Colonic mucosa (tissue), 4 donors: ENCODE data around the gene AURKAIP1. TPM values are rescaled to one million over a fixed set of nuclear protein-coding genes. Genes with fewer than 3 reads are reported as not detected.

Source experiments
- DNase-seq: peaks from one replicate; pipeline ENCODE4 v3.0.0-alpha.2; 2020
- H3K27ac ChIP-seq: fragments of 200-600 bp; one replicate; pipeline ENCODE4 v1.8.0; 2021
- H3K27me3 ChIP-seq: fragments of 200-600 bp; one replicate; pipeline ENCODE4 v1.8.0; 2021
- H3K36me3 ChIP-seq: fragments of 200-600 bp; one replicate; pipeline ENCODE4 v1.8.0; 2021
- H3K4me1 ChIP-seq: fragments of 200-600 bp; one replicate; pipeline ENCODE4 v1.8.0; 2021; ENCODE audit warnings: mild to moderate bottlenecking
- H3K4me3 ChIP-seq: fragments of 200-600 bp; one replicate; pipeline ENCODE4 v1.8.0; 2021
- H3K9ac ChIP-seq, 2 donors: one replicate each; pipeline ENCODE4 v1.7.0; 2013; ENCODE audit warnings: control low read depth in 2 of 2, low read depth in 2 of 2, low read length in 2 of 2
- H3K9me3 ChIP-seq: fragments of 200-600 bp; one replicate; pipeline ENCODE4 v1.8.0; 2021
- CTCF ChIP-seq: fragments of 200-600 bp; IDR thresholded peaks from one replicate; pipeline ENCODE4 v1.8.0; 2022; ENCODE audit warnings: antibody characterized with exemption, mild to moderate bottlenecking
- intact Hi-C: fragments of 100-400 bp; cut with DNase I; formaldehyde crosslinking; loops from one replicate; pipeline ENCODE4 v1.14.1; 2022
- total RNA-seq, 2 donors: library from RNA; stranded (reverse); fragmentation: NEBNext Ultra II Directional in 1 of 2; extraction: Animal tissue kit (Norgen Biotek cat#: 25700) in 1 of 2; gene quantifications; one replicate each; pipeline ENCODE4 v1.2.1, GENCODE V29; 2021
- donor health status: healthy.
- donor health status: DM: no; HTN: no; CAD: no.
- donor health status: DM: no; HTN: no; CAD: no.

Gene AURKAIP1
- total RNA-seq, 2 donors from 2014 or later: 179 to 332 TPM

GRCh38 chr1:1356796-1357401 lies 18.1 kb downstream of the AURKAIP1 start:
- Histone ChIP-seq H3K9me3 (no peaks in the 10 kb centered on the region), H3K4me3 (peak overlapping the region; percentile 31), H3K27me3 (peaks cover 30% of the 10 kb centered on the region), H3K36me3 (no peaks in the 10 kb centered on the region), H3K27ac (peak overlapping the region; percentile 75), H3K4me1 (no peaks in the 10 kb centered on the region), H3K9ac (peak overlapping the region; percentile 61 to 69)
- DNase-seq: no peak
- TF ChIP-seq CTCF: no peak
- intact Hi-C loops: no loop called here

GRCh38 chr1:1356166-1356795 lies 18.7 kb downstream of the AURKAIP1 start:
- H3K9me3 ChIP-seq: no peaks in the 10 kb centered on the region
- H3K9ac ChIP-seq: peak overlapping the region; percentile 60 to 61
- no peak for TF ChIP-seq CTCF
- no peak for DNase-seq
- intact Hi-C loops: no loop called here
- no peaks in the 10 kb centered on the region for H3K4me1 ChIP-seq
- peaks cover 30% of the 10 kb centered on the region for H3K27me3 ChIP-seq
- peak overlapping the region; percentile 75 for H3K27ac ChIP-seq
- H3K36me3 ChIP-seq: no peaks in the 10 kb centered on the region
- H3K4me3 ChIP-seq: peak overlapping the region; percentile 31

GRCh38 chr1:1355416-1355815 lies 19.6 kb downstream of the AURKAIP1 start:
- no peak for DNase-seq
- H3K9me3 ChIP-seq: no peaks in the 10 kb centered on the region
- H3K4me1 ChIP-seq: no peaks in the 10 kb centered on the region
- H3K4me3 ChIP-seq: peak overlapping the region; percentile 8
- intact Hi-C loops: no loop called here
- no peak overlapping the region for H3K27ac ChIP-seq
- H3K36me3 ChIP-seq: no peaks in the 10 kb centered on the region
- no peak for TF ChIP-seq CTCF
- H3K9ac ChIP-seq: no peak overlapping the region
- H3K27me3 ChIP-seq: peaks cover 30% of the 10 kb centered on the region

- Histone ChIP-seq H3K9me3 (no peaks in the 10 kb centered on the region), H3K36me3 (no peaks in the 10 kb centered on the region), H3K4me1 (no peaks in the 10 kb centered on the region), H3K4me3 (no peak overlapping the region), H3K9ac (no peak overlapping the region), H3K27me3 (peaks cover 29% of the 10 kb centered on the region), H3K27ac (no peak overlapping the region)
- intact Hi-C loops: no loop called here
- DNase-seq: no peak
- no peak for TF ChIP-seq CTCF
These were observed 20.4 kb downstream of the AURKAIP1 start for GRCh38 chr1:1354271-1355247.

- intact Hi-C loops: no loop called here
- Histone ChIP-seq H3K36me3 (no peaks in the 10 kb centered on the region), H3K4me3 (no peak overlapping the region), H3K27me3 (peaks cover 25% of the 10 kb centered on the region), H3K9me3 (no peaks in the 10 kb centered on the region), H3K9ac (no peak overlapping the region), H3K4me1 (no peaks in the 10 kb centered on the region), H3K27ac (no peak overlapping the region)
- DNase-seq: no peak
- no peak for TF ChIP-seq CTCF
These were observed 21.4 kb downstream of the AURKAIP1 start for GRCh38 chr1:1353389-1354151.
